Measurements from ENCODE around the gene GDF2. TPM values are rescaled to one million over a fixed set of nuclear protein-coding genes. Genes with fewer than 3 reads are reported as not detected.
A peak's percentile ranks its signal among the peaks of the same experiment; 100 is the strongest.

The GDF2 gene
- total RNA-seq, 4 donors from 2014 or later, result not detected

DNA sequence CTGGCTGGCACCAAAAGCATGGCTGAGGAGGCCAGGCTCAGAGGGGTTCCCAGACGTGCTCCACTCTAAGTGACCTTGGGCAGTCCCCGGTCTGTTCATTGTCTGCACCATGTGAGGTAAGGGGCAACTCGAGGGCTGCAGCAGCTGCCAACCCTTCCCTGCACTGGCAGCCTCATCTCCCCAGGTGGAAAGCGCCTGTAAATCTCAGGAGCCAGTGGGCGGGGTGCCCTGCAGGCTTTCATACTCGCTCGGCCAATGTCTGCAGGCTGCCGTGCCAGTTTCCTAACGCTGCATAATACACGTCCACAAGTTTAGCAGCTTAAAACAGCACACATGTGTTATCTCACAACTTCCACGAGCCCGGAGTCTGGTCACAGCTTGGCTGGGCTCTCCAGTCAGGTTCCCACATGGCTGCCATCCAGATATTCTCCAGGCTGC lies 34.9 kb upstream of the GDF2 start:
- Histone ChIP-seq H3K36me3 (no peaks in the 10 kb centered on the region), H3K9me3 (no peaks in the 10 kb centered on the region), H3K4me3 (no peak overlapping the region), H3K27me3 (no peaks in the 10 kb centered on the region), H3K27ac (no peak overlapping the region), H3K4me1 (no peaks in the 10 kb centered on the region)
- DNase-seq, result no peak
- intact Hi-C loops (cut with DNase I; ENCODE audit: low total_unique reads), result no loop called here
- TF ChIP-seq, protein P1, sequence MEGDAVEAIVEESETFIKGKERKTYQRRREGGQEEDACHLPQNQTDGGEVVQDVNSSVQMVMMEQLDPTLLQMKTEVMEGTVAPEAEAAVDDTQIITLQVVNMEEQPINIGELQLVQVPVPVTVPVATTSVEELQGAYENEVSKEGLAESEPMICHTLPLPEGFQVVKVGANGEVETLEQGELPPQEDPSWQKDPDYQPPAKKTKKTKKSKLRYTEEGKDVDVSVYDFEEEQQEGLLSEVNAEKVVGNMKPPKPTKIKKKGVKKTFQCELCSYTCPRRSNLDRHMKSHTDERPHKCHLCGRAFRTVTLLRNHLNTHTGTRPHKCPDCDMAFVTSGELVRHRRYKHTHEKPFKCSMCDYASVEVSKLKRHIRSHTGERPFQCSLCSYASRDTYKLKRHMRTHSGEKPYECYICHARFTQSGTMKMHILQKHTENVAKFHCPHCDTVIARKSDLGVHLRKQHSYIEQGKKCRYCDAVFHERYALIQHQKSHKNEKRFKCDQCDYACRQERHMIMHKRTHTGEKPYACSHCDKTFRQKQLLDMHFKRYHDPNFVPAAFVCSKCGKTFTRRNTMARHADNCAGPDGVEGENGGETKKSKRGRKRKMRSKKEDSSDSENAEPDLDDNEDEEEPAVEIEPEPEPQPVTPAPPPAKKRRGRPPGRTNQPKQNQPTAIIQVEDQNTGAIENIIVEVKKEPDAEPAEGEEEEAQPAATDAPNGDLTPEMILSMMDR (IDR thresholded peaks at IDR 0.05), result no peak
- no peak for TF ChIP-seq POLR2A (IDR thresholded peaks at IDR 0.05)

DNA sequence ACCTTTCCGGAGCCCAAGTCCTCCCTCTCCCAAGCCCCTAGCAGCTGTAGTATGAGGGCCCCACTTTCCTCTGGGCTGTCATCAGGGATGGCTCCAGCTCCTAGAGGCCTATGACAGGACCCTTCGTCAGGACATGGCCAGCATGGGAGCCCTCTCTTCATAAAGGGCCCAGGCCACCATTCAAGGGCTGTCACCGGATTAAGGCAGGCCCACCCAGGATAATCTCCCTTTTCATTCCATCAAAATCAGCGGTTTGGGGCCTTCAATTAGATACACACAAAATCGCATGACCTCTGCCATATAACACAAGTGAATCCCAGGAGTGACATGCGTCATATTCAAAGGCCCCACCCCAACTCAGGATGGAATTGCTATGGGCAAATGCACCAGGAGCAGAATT lies 34.4 kb upstream of the GDF2 start:
- no peaks in the 10 kb centered on the region for H3K36me3 ChIP-seq
- no peak overlapping the region for H3K4me3 ChIP-seq
- no peaks in the 10 kb centered on the region for H3K27me3 ChIP-seq
- TF ChIP-seq, protein P1 (IDR thresholded peaks at IDR 0.05), result no peak
- TF ChIP-seq POLR2A (IDR thresholded peaks at IDR 0.05), result no peak
- no peaks in the 10 kb centered on the region for H3K4me1 ChIP-seq
- no peak for DNase-seq
- intact Hi-C loops (cut with DNase I; ENCODE audit: low total_unique reads), result no loop called here
- no peaks in the 10 kb centered on the region for H3K9me3 ChIP-seq
- H3K27ac ChIP-seq, result no peak overlapping the region

DNA sequence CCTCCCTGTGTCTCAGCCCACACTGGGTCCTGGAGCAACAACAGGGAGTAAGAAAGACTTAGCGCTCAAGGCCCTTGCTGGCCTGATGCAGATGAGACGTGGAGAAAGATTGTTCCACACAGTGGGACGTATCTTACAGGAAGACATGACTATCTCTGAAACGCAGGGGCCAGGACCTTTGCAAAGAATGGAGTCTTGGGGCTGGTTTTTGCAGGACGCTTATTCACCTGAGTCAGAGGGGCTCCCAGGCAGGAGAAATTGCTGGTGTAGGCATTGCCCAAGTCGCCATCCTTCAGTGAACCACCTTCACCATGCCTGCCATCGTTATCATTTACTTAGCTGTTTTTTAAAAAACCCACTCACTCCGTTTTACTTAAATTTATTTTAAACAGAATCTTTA lies 34.0 kb upstream of the GDF2 start:
- Histone ChIP-seq H3K9me3 (no peaks in the 10 kb centered on the region), H3K4me3 (no peak overlapping the region), H3K4me1 (no peaks in the 10 kb centered on the region), H3K27me3 (no peaks in the 10 kb centered on the region), H3K36me3 (no peaks in the 10 kb centered on the region), H3K27ac (no peak overlapping the region)
- intact Hi-C loops (cut with DNase I; ENCODE audit: low total_unique reads), result no loop called here
- TF ChIP-seq, protein P1 (IDR thresholded peaks at IDR 0.05), result no peak
- no peak for TF ChIP-seq POLR2A (IDR thresholded peaks at IDR 0.05)
- DNase-seq, result no peak

DNA sequence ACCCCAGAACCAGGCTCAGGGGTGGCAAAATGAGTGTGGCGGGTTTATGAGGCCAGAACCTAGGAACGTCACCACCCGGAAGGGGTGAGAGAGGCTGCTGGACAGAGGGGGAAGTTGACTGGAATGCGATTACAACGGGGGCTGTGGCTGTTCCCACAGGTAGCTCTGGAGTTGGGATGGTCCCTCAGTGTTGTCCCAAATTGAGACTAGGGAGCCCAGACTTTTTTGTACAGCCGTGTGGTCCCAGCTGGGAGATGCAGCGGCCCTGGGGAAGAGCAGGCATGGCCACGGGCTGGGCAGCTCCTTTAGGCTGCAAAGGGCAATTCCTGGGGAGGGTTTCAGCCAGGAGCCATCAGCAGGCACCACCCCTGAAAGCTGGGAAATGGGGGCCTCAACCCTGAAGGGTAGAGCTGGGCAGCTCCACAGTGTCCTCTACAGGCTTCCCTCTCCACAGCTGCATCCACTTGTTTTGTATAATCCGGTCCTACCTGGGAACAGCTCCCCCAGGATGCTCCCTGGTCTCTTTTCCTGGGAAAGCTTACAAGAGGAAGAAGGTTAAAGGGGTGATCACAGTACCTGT lies 33.2 kb upstream of the GDF2 start:
- TF ChIP-seq POLR2A (IDR thresholded peaks at IDR 0.05), result no peak
- TF ChIP-seq, protein P1 (IDR thresholded peaks at IDR 0.05), result no peak
- Histone ChIP-seq H3K27ac (no peak overlapping the region), H3K9me3 (no peaks in the 10 kb centered on the region), H3K4me3 (no peak overlapping the region), H3K36me3 (no peaks in the 10 kb centered on the region), H3K27me3 (no peaks in the 10 kb centered on the region), H3K4me1 (no peaks in the 10 kb centered on the region)
- no peak for DNase-seq
- intact Hi-C loops (cut with DNase I; ENCODE audit: low total_unique reads), result no loop called here

DNA sequence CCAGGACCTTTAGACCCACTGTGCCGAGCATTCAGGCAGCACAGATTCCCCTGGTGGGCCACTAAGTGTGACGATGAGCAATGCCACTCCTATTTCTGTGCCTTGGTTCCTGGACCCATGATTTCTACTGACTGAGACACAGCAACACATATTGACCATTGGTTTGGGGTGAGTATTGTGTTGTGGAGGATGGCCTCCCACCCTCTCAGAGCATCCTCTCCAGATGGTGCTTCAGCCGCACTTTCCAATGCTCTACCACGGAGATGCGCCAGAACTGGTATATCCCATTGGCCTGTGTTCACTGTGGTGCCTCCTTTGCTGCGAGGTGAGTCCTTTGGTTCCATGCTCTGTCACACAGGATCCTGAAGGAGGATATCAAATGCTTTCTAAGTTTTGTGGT lies 32.3 kb upstream of the GDF2 start:
- no peaks in the 10 kb centered on the region for H3K36me3 ChIP-seq

More for the DNA sequence above, 32.3 kb upstream of the GDF2 start:
- Histone ChIP-seq H3K9me3 (no peaks in the 10 kb centered on the region), H3K4me3 (no peak overlapping the region), H3K27me3 (no peaks in the 10 kb centered on the region), H3K4me1 (no peaks in the 10 kb centered on the region), H3K27ac (no peak overlapping the region)
- DNase-seq, result peak in 1 of 2 donors; percentile 1
- TF ChIP-seq, protein P1 (IDR thresholded peaks at IDR 0.05), result no peak
- no peak for TF ChIP-seq POLR2A (IDR thresholded peaks at IDR 0.05)
- intact Hi-C loops (cut with DNase I; ENCODE audit: low total_unique reads), result no loop called here

Measured in uterus (tissue), 4 donors.